Panc1 (cell line): ENCODE measurements around the gene NEIL3. TPM values are rescaled to one million over a fixed set of nuclear protein-coding genes. Genes with fewer than 3 reads are reported as not detected.

ENCODE experiments used
- ATAC-seq: fragments of 200-7000 bp; cut with Tn5 transposase; 2 replicates; pipeline ENCODE4 v1.9.1; 2020; ENCODE audit warnings: mild to moderate bottlenecking, moderate library complexity
- BruUV-seq: library from RNA; stranded (reverse); fragments of 400-500 nt; replicated peaks from 2 replicates; lab custom pipeline; 2021; lab: Mats Ljungman, UMichigan
- CTCF ChIA-PET: fragments of 300-600 bp; sonication (Branson Sonifier 250); formaldehyde crosslinking; loops from one replicate; lab custom pipeline; 2022; ENCODE audit warnings: antibody characterized with exemption; lab: Charles Lee
- POLR2A ChIA-PET: fragments of 300-600 bp; sonication (Branson Sonifier 250); formaldehyde crosslinking; loops from one replicate; lab custom pipeline; 2022; ENCODE audit warnings: antibody characterized with exemption; lab: Charles Lee
- DNase-seq: peaks from one replicate; pipeline ENCODE4 v3.0.0-alpha.2; 2010; ENCODE audit warnings: low read depth, low spot score
- H3K27ac ChIP-seq: 2 replicates; pipeline ENCODE4 v1.5.1; 2011; ENCODE audit warnings: mild to moderate bottlenecking, low read length, inconsistent platforms
- H3K27me3 ChIP-seq: fragments of 200-500 bp; sonication (Bioruptor generic); 2 replicates; pipeline ENCODE4 v1.6.0; 2014; ENCODE audit warnings: low read length, inconsistent platforms; ENCODE audit not compliant: control insufficient read depth, insufficient read depth
- H3K36me3 ChIP-seq: fragments of 200-500 bp; sonication (Bioruptor generic); 2 replicates; pipeline ENCODE4 v1.5.1; 2014; ENCODE audit warnings: inconsistent platforms, mild to moderate bottlenecking, low read length, moderate library complexity; ENCODE audit not compliant: control insufficient read depth, insufficient read depth
- H3K4me1 ChIP-seq: 2 replicates; pipeline ENCODE4 v1.5.1; 2011; ENCODE audit warnings: inconsistent platforms, mild to moderate bottlenecking, low read length, moderate library complexity; ENCODE audit not compliant: control insufficient read depth, insufficient read depth
- H3K4me3 ChIP-seq, 2 experiments: 2 replicates each; pipeline ENCODE4 v1.5.1; 2011 to 2012; ENCODE audit warnings: low read depth in 2 of 2, low read length in 2 of 2, mild to moderate bottlenecking in 2 of 2, inconsistent platforms in 1 of 2, moderate library complexity in 1 of 2
- H3K9me3 ChIP-seq: fragments of 200-500 bp; sonication (Bioruptor generic); 2 replicates; pipeline ENCODE4 v1.5.1; 2014; ENCODE audit warnings: low read depth, mild to moderate bottlenecking, inconsistent platforms, low read length, moderate library complexity; ENCODE audit not compliant: control insufficient read depth, insufficient read depth
- POLR2AphosphoS5 ChIP-seq: IDR thresholded peaks from 2 replicates; pipeline ENCODE4 v1.6.1; 2012; ENCODE audit warnings: mild to moderate bottlenecking, low read depth, low read length, moderate library complexity
- SIN3A ChIP-seq: IDR thresholded peaks from 2 replicates; pipeline ENCODE4 v1.6.1; 2012; ENCODE audit warnings: low read depth, mild to moderate bottlenecking, low read length, moderate library complexity, borderline replicate concordance; ENCODE audit not compliant: insufficient read depth
- TCF7L2 ChIP-seq: IDR thresholded peaks from 2 replicates; pipeline ENCODE4 v1.6.1; 2011; ENCODE audit warnings: mild to moderate bottlenecking, low read depth, low read length, inconsistent platforms
- in situ Hi-C: cut with HindIII; loops from 2 replicates; pipeline ENCODE4 v1.10.0; 2016; ENCODE audit warnings: low sequenced_read_pairs, low pct_unique_long_range_greater_than_20kb
- intact Hi-C: fragments of 100-400 bp; cut with micrococcal nuclease; formaldehyde crosslinking; loops from one replicate; pipeline ENCODE4 v1.10.0; 2022; ENCODE audit not compliant: unreplicated experiment
- total RNA-seq: library from RNA; stranded (reverse); gene quantifications from one replicate; pipeline ENCODE4 v1.2.1, GENCODE V29; 2021; ENCODE audit not compliant: unreplicated experiment
- TF ChIP-seq, protein P1 (sequence below): fragments of 450-650 bp; IDR thresholded peaks from 2 replicates; pipeline ENCODE4 v1.5.1; 2017; ENCODE audit warnings: mild to moderate bottlenecking
- TF ChIP-seq, protein P2 (sequence below), 2 experiments: IDR thresholded peaks; 2 replicates each; pipeline ENCODE4 v1.6.1; 2011 to 2012; ENCODE audit warnings: low read depth in 2 of 2, control low read depth in 1 of 2, low read length in 1 of 2, mild to moderate bottlenecking in 1 of 2, moderate library complexity in 1 of 2; ENCODE audit not compliant: insufficient read depth in 1 of 2

Gene NEIL3
- total RNA-seq, 1 experiment from 2014 or later = 8.9 TPM

DNA sequence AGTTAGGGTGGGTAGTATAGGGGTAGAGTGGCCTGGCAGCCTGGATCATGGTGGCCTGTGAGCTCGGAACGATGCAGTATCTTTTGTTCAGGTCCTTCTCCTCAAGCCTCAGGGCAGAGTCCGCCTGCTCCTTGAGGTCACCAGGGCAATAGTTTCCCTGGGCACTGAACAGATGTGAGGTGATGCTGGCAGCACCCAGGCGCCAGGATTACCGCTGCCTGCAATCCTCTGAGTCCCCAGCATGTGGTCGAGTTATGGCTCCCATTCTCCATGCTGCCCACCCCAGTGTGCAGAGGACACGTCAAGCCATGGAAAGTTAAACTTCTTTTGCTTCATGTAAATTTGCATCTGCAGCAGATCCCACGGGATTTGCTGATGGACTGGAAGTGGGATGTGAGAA lies 38.7 kb downstream of the NEIL3 start:
- TF ChIP-seq, protein P1, sequence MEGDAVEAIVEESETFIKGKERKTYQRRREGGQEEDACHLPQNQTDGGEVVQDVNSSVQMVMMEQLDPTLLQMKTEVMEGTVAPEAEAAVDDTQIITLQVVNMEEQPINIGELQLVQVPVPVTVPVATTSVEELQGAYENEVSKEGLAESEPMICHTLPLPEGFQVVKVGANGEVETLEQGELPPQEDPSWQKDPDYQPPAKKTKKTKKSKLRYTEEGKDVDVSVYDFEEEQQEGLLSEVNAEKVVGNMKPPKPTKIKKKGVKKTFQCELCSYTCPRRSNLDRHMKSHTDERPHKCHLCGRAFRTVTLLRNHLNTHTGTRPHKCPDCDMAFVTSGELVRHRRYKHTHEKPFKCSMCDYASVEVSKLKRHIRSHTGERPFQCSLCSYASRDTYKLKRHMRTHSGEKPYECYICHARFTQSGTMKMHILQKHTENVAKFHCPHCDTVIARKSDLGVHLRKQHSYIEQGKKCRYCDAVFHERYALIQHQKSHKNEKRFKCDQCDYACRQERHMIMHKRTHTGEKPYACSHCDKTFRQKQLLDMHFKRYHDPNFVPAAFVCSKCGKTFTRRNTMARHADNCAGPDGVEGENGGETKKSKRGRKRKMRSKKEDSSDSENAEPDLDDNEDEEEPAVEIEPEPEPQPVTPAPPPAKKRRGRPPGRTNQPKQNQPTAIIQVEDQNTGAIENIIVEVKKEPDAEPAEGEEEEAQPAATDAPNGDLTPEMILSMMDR = no peak
- TF ChIP-seq POLR2AphosphoS5 (no peak), TCF7L2 (no peak), SIN3A (no peak)
- TF ChIP-seq, protein P2, sequence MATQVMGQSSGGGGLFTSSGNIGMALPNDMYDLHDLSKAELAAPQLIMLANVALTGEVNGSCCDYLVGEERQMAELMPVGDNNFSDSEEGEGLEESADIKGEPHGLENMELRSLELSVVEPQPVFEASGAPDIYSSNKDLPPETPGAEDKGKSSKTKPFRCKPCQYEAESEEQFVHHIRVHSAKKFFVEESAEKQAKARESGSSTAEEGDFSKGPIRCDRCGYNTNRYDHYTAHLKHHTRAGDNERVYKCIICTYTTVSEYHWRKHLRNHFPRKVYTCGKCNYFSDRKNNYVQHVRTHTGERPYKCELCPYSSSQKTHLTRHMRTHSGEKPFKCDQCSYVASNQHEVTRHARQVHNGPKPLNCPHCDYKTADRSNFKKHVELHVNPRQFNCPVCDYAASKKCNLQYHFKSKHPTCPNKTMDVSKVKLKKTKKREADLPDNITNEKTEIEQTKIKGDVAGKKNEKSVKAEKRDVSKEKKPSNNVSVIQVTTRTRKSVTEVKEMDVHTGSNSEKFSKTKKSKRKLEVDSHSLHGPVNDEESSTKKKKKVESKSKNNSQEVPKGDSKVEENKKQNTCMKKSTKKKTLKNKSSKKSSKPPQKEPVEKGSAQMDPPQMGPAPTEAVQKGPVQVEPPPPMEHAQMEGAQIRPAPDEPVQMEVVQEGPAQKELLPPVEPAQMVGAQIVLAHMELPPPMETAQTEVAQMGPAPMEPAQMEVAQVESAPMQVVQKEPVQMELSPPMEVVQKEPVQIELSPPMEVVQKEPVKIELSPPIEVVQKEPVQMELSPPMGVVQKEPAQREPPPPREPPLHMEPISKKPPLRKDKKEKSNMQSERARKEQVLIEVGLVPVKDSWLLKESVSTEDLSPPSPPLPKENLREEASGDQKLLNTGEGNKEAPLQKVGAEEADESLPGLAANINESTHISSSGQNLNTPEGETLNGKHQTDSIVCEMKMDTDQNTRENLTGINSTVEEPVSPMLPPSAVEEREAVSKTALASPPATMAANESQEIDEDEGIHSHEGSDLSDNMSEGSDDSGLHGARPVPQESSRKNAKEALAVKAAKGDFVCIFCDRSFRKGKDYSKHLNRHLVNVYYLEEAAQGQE (IDR thresholded peaks at IDR 0.05; ENCODE audit: insufficient read depth in 1 of 2, low read depth in 2 of 2, low read length in 1 of 2) = no peak
- Histone ChIP-seq H3K9me3 (no peaks in the 10 kb centered on the region), H3K36me3 (no peaks in the 10 kb centered on the region; the same call in 1 of the 2 replicates), H3K27me3 (no peaks in the 10 kb centered on the region), H3K27ac (no peak overlapping the region), H3K4me3 (no peak overlapping the region), H3K4me1 (no peaks in the 10 kb centered on the region)
- CTCF ChIA-PET = no interaction called here
- DNase-seq (no peak), ATAC-seq (no peak)
- POLR2A ChIA-PET = no interaction called here
- in situ Hi-C loops = no loop called here
- BruUV-seq = no TSS peak
- intact Hi-C loops = loop anchor here (10.0 kb wide), 1 partner anchor 974 kb away; no protein-coding TSS in a partner anchor

DNA sequence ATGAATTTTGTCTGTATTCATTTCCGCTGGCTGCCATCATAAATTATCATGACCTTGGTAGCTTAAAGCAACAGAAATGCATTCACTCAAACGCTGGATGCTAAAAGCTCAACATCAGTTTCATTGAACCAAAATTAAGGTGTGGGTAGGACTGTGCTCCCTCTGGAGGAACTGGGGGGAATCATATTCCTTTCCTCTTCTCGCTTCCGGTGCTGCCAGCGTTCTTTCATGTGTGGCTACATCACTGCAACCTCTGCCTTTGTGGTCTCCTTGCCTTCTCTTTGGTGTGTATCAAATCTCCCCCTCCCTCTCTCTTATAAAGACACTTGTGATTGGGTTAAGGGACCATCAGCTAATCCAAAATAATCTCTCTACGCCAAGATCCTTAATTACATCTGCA lies 39.5 kb downstream of the NEIL3 start:
- intact Hi-C loops (loop anchor here (10.0 kb wide), 1 partner anchor 974 kb away; no protein-coding TSS in a partner anchor), in situ Hi-C loops (no loop called here)
- no TSS peak for BruUV-seq
- ATAC-seq = no peak
- Histone ChIP-seq H3K36me3 (no peaks in the 10 kb centered on the region; the same call in 1 of the 2 replicates), H3K27me3 (no peaks in the 10 kb centered on the region), H3K4me3 (no peak overlapping the region), H3K9me3 (no peaks in the 10 kb centered on the region), H3K4me1 (no peaks in the 10 kb centered on the region), H3K27ac (no peak overlapping the region)
- ChIA-PET POLR2A (interaction anchor here (0.6 kb wide), 1 partner anchor 267 kb away, joined by 4 read pairs; no protein-coding TSS in a partner anchor), CTCF (no interaction called here)
- TF ChIP-seq TCF7L2 = no peak
- TF ChIP-seq, protein P2 (IDR thresholded peaks at IDR 0.05; ENCODE audit: insufficient read depth in 1 of 2, low read depth in 2 of 2, low read length in 1 of 2) = no peak
- no peak for TF ChIP-seq SIN3A
- TF ChIP-seq, protein P1 = peak; percentile 14; the same call in 1 of the 2 replicates
- TF ChIP-seq POLR2AphosphoS5 = no peak
- DNase-seq = no peak
